WERI-Rb-1 (cell line): ENCODE measurements around the gene DNMBP.

Experiments used
- DNase-seq: peaks from one replicate; pipeline ENCODE4 v3.0.0-alpha.2; 2020
- H3K27ac ChIP-seq: fragments of 250-450 bp; sonication (Bioruptor Pico); 2 replicates; pipeline ENCODE4 v1.5.1; 2020; ENCODE audit warnings: mild to moderate bottlenecking, moderate library complexity
- H3K27me3 ChIP-seq: fragments of 250-450 bp; sonication (Bioruptor Pico); 2 replicates; pipeline ENCODE4 v1.5.1; 2021; ENCODE audit warnings: mild to moderate bottlenecking, low read depth, moderate library complexity; ENCODE audit not compliant: insufficient read depth, severe bottlenecking
- H3K36me3 ChIP-seq: fragments of 250-450 bp; sonication (Bioruptor Pico); 2 replicates; pipeline ENCODE4 v1.5.1; 2020; ENCODE audit warnings: mild to moderate bottlenecking, moderate library complexity
- H3K4me3 ChIP-seq: 2 replicates; pipeline ENCODE4 v1.5.1; 2011; ENCODE audit warnings: low read depth, mild to moderate bottlenecking, control low read depth, low read length
- H3K9me3 ChIP-seq: fragments of 250-450 bp; sonication (Bioruptor Pico); 2 replicates; pipeline ENCODE4 v1.5.1; 2021; ENCODE audit warnings: mild to moderate bottlenecking, moderate library complexity; ENCODE audit not compliant: severe bottlenecking
- TF ChIP-seq, protein P1 (sequence below): IDR thresholded peaks from 2 replicates; pipeline ENCODE4 v1.5.1; 2011; ENCODE audit warnings: low read depth, mild to moderate bottlenecking, control low read depth, inconsistent platforms, low read length

DNMBP gene

DNA sequence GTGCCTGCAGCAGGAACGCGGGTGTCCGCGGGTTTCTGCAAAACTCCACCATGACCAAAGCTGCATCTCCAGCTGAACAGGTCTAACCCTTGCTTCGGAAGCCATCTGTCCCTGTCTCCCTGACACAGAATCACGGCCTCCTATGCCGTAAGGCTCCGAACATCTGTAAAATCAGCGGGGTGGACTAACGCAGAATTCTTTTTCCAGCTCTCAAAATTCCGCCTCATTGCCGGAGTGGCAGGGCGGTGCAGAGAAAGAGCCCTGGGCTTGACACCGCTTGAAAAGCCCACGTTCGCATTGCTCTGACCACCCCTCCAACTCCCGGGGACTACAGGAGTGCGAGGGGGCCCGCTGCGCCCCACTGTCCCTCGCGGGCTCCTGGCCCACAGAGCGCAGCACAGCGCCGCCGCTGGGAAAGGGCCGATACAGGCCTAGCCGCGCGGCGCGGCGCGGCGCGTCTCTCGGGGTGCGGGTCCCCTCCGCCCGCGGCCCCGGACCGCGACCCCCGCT lies 409 bp downstream of the DNMBP start:
- TF ChIP-seq, protein P1, sequence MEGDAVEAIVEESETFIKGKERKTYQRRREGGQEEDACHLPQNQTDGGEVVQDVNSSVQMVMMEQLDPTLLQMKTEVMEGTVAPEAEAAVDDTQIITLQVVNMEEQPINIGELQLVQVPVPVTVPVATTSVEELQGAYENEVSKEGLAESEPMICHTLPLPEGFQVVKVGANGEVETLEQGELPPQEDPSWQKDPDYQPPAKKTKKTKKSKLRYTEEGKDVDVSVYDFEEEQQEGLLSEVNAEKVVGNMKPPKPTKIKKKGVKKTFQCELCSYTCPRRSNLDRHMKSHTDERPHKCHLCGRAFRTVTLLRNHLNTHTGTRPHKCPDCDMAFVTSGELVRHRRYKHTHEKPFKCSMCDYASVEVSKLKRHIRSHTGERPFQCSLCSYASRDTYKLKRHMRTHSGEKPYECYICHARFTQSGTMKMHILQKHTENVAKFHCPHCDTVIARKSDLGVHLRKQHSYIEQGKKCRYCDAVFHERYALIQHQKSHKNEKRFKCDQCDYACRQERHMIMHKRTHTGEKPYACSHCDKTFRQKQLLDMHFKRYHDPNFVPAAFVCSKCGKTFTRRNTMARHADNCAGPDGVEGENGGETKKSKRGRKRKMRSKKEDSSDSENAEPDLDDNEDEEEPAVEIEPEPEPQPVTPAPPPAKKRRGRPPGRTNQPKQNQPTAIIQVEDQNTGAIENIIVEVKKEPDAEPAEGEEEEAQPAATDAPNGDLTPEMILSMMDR: peak; percentile 74
- Histone ChIP-seq H3K4me3 (peak overlapping the region; percentile 93), H3K9me3 (no peaks in the 10 kb centered on the region), H3K27me3 (no peaks in the 10 kb centered on the region), H3K36me3 (no peaks in the 10 kb centered on the region), H3K27ac (peak overlapping the region; percentile 55)
- DNase-seq: peak; percentile 30

DNA sequence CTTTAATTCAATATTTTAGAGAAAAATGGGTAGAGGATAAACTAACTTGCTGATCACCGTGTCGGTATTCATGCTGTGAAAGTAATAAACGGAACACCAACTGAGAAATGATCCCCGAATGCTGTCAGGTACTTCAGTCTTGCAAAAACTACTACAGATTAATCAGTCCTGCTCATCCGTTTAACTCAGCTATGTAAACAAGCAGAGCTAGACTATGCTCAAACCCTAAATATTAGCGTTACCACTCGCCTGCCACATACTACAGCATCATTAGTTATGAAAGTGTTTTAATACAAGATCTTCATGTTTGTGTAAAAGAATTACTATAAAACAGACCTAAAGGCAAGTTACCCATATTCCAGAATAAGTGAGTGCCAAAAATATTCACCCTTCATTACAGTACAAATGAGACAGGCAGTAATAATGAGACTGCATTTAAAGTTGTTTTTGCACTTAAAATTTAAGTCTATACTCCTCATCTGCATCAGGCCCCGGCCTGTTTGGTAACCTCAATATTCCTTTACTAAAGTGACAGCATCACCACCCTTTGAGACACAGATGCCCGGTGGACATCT lies 952 bp downstream of the DNMBP start:
- H3K27ac ChIP-seq: no peak overlapping the region
- TF ChIP-seq, protein P1: no peak
- DNase-seq: no peak
- H3K9me3 ChIP-seq: no peaks in the 10 kb centered on the region
- H3K4me3 ChIP-seq: peak overlapping the region; percentile 93
- no peaks in the 10 kb centered on the region for H3K36me3 ChIP-seq
- no peaks in the 10 kb centered on the region for H3K27me3 ChIP-seq

DNA sequence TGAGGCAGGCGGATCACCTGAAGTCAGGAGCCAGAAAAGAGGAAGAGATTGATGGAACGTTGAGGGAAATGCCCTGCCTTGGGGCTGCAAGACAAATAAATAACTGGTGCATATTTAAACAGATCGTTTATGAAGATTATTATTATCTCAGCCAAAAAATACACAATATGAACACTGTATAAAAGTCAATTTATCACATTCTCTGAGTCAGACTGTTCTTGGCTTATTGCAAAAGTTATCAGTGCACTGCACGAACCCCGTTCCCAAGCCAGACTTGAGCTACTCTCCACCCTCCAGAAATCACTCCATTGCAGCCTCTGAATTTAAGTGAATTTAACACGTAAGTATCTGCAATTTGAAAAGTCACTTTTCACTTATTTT lies 1.6 kb downstream of the DNMBP start:
- Histone ChIP-seq H3K9me3 (no peaks in the 10 kb centered on the region), H3K36me3 (no peaks in the 10 kb centered on the region), H3K4me3 (no peak overlapping the region), H3K27me3 (no peaks in the 10 kb centered on the region), H3K27ac (no peak overlapping the region)
- no peak for DNase-seq
- TF ChIP-seq, protein P1: no peak

DNA sequence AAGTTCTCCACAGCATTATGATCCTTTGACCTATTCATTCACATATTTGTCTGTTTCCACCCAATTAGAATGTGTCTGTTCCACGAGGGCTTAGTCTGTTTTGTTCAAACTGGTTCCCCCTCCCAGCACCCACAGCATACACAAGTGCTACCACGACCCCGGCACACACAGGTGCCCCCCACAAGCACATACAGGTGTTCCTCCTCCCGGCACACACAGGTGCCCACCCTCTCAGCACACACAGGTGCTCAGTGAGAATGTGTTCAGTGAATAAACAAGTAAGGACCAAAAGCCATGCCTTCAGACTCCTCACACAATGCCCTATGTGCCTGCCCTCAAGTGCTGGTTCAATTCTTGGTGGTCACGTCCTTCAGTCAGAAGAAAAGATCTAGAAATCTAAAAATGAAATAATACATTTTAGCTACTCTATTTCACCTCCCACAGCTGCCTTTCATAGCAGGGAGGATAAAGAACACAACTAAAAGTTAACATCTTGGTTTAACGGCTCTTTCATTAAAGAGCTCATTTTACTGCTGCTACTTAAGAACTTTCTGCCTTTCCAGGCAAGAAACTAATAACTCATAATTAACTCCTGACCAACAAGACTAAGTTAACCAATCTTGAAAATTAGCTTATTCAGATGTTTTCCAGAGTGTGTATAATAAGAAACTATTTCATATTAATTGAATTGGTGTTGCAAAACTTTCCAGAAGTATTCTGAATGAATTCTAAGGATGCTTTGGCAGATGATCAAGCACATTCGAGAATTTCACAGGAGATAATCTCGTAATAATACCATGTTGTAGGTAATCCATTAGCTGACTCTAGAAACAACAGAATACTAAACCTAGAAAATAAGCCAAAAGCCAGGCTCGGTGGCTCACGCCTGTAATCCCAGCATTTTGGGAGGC lies 2.3 kb downstream of the DNMBP start:
- Histone ChIP-seq H3K27me3 (no peaks in the 10 kb centered on the region), H3K4me3 (no peak overlapping the region), H3K27ac (no peak overlapping the region), H3K9me3 (no peaks in the 10 kb centered on the region), H3K36me3 (no peaks in the 10 kb centered on the region)
- TF ChIP-seq, protein P1: no peak
- DNase-seq: peak; percentile 11

DNA sequence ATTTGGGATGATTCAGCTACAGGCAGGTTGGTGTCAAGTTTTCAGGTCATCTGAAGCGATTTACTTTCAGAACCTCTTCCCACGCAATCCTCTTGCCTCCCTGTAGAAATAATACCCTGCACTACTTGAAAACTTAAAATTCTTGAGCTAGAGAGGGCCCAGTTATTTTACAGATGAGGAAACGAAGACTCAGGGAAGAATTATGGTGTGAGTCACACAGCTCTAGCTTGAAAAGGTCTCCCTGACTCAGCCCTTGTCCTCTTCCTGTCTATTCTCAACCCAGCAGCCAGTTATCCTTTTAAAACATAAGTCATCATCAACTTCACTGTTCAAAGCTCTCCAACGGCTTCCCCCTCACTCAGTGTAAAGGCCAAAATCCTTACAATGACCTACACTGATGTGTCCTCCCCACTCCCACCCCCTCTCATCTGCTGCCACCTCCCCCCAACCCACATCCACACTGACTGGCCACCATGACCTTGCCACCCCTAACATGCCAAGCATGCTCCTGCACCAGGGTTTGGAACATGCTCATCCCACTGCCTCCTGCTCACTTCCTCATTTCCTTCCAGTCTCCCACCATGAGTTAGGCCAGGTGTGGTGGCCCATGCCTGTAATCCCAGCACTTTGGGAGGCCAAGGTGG lies 3.4 kb downstream of the DNMBP start:
- Histone ChIP-seq H3K27ac (no peak overlapping the region), H3K36me3 (no peaks in the 10 kb centered on the region), H3K27me3 (no peaks in the 10 kb centered on the region), H3K4me3 (no peak overlapping the region), H3K9me3 (no peaks in the 10 kb centered on the region)
- TF ChIP-seq, protein P1: no peak
- DNase-seq: no peak
